Lower lobe of right lung (tissue), 2 donors: ENCODE measurements around the gene CBX2. TPM values are rescaled to one million over a fixed set of nuclear protein-coding genes. Genes with fewer than 3 reads are reported as not detected.
"Not testable (repeated sequence)": the region's sequence is repeated elsewhere in the genome, so short reads cannot be mapped to it uniquely, and the experiment has no call there.

Source experiments
- ATAC-seq, 2 donors: fragments of 200-7000 bp; cut with Tn5 transposase; one replicate each; pipeline ENCODE4 v1.9.1; 2020 to 2022; ENCODE audit warnings: mild to moderate bottlenecking in 2 of 2, moderate library complexity in 2 of 2
- DNase-seq: peaks from one replicate; pipeline ENCODE4 v3.0.0-alpha.2; 2020
- H3K27ac ChIP-seq: fragments of 200-600 bp; one replicate; pipeline ENCODE4 v1.8.0; 2022
- H3K27me3 ChIP-seq: fragments of 200-600 bp; one replicate; pipeline ENCODE4 v1.8.0; 2022; ENCODE audit warnings: low read depth
- H3K36me3 ChIP-seq: fragments of 200-600 bp; one replicate; pipeline ENCODE4 v1.8.0; 2022; ENCODE audit warnings: mild to moderate bottlenecking
- H3K4me1 ChIP-seq: fragments of 200-600 bp; one replicate; pipeline ENCODE4 v1.8.0; 2022
- H3K4me3 ChIP-seq: fragments of 200-600 bp; one replicate; pipeline ENCODE4 v1.8.0; 2022; ENCODE audit warnings: mild to moderate bottlenecking
- H3K9me3 ChIP-seq: fragments of 200-600 bp; one replicate; pipeline ENCODE4 v1.8.0; 2022
- CTCF ChIP-seq: fragments of 200-600 bp; IDR thresholded peaks from one replicate; pipeline ENCODE4 v1.8.0; 2022; ENCODE audit warnings: antibody characterized with exemption, mild to moderate bottlenecking
- intact Hi-C: fragments of 100-400 bp; cut with DNase I; formaldehyde crosslinking; loops from one replicate; pipeline ENCODE4 v1.11.0; 2022
- total RNA-seq: library from RNA; stranded (reverse); fragmentation: NEBNext Ultra II Directional; extraction: Animal tissue kit (Norgen Biotek cat#: 25700); gene quantifications from one replicate; pipeline ENCODE4 v1.2.1, GENCODE V29; 2021
- donor health status: DM: no; HTN: yes; CAD: no; lungs with severe emphysema.

Gene CBX2
- total RNA-seq, 1 donor from 2014 or later: 3.9 TPM

GRCh38 chr17:79765708-79766107 is 12.2 kb upstream of the CBX2 start:
- H3K4me1 ChIP-seq: no peaks in the 10 kb centered on the region
- no peak for ATAC-seq
- intact Hi-C loops: no loop called here
- H3K9me3 ChIP-seq: no peaks in the 10 kb centered on the region
- H3K27me3 ChIP-seq: no peaks in the 10 kb centered on the region
- H3K36me3 ChIP-seq: no peaks in the 10 kb centered on the region
- no peak for TF ChIP-seq CTCF
- H3K27ac ChIP-seq: no peak overlapping the region
- DNase-seq: no peak
- no peak overlapping the region for H3K4me3 ChIP-seq

- Histone ChIP-seq H3K4me1 (no peaks in the 10 kb centered on the region), H3K27ac (no peak overlapping the region), H3K4me3 (no peak overlapping the region), H3K27me3 (peaks cover 30% of the 10 kb centered on the region), H3K36me3 (no peaks in the 10 kb centered on the region), H3K9me3 (no peaks in the 10 kb centered on the region)
- intact Hi-C loops: no loop called here
- TF ChIP-seq CTCF: no peak
- ATAC-seq (no peak), DNase-seq (peak; percentile 42)
These were observed 8.1 kb upstream of the CBX2 start for GRCh38 chr17:79769570-79770506.

GRCh38 chr17:79771276-79771675 is 6.7 kb upstream of the CBX2 start:
- Histone ChIP-seq H3K4me1 (no peaks in the 10 kb centered on the region), H3K9me3 (no peaks in the 10 kb centered on the region), H3K27ac (no peak overlapping the region), H3K27me3 (peaks cover 44% of the 10 kb centered on the region), H3K36me3 (no peaks in the 10 kb centered on the region), H3K4me3 (no peak overlapping the region)
- ATAC-seq: no peak
- DNase-seq: no peak
- intact Hi-C loops: no loop called here
- TF ChIP-seq CTCF: no peak

GRCh38 chr17:79772726-79773125 is 5.2 kb upstream of the CBX2 start:
- H3K27ac ChIP-seq, intact Hi-C loops, H3K36me3 ChIP-seq, H3K9me3 ChIP-seq, H3K4me3 ChIP-seq, DNase-seq, H3K4me1 ChIP-seq, ATAC-seq: not testable (repeated sequence)
- H3K27me3 ChIP-seq: peaks cover 56% of the 10 kb centered on the region

- ATAC-seq (no peak), DNase-seq (no peak)
- H3K4me3 ChIP-seq: no peak overlapping the region
- H3K27me3 ChIP-seq: peaks cover 70% of the 10 kb centered on the region
- peaks cover 12% of the 10 kb centered on the region for H3K4me1 ChIP-seq
- H3K27ac ChIP-seq: no peak overlapping the region
- TF ChIP-seq CTCF: no peak
- no peaks in the 10 kb centered on the region for H3K9me3 ChIP-seq
- H3K36me3 ChIP-seq: no peaks in the 10 kb centered on the region
- intact Hi-C loops: no loop called here
These were observed 3.4 kb upstream of the CBX2 start for GRCh38 chr17:79774561-79774975.

- no peak for TF ChIP-seq CTCF
- no peak overlapping the region for H3K27ac ChIP-seq
- intact Hi-C loops: no loop called here
- no peaks in the 10 kb centered on the region for H3K9me3 ChIP-seq
- H3K4me1 ChIP-seq: peaks cover 12% of the 10 kb centered on the region
- H3K27me3 ChIP-seq: peaks cover 73% of the 10 kb centered on the region
- H3K4me3 ChIP-seq: no peak overlapping the region
- peak; percentile 14 for DNase-seq
- H3K36me3 ChIP-seq: no peaks in the 10 kb centered on the region
- ATAC-seq: no peak
These were observed 2.3 kb upstream of the CBX2 start for GRCh38 chr17:79775632-79776031.
